Endodermal cell (in vitro differentiated cells): ENCODE data around the gene NF1. TPM values are rescaled to one million over a fixed set of nuclear protein-coding genes. Genes with fewer than 3 reads are reported as not detected.
"Not testable (repeated sequence)": the region's sequence is repeated elsewhere in the genome, so short reads cannot be mapped to it uniquely, and the experiment has no call there.

ENCODE experiments used
- DNase-seq: peaks from one replicate; pipeline ENCODE4 v3.0.0-alpha.2; 2017
- H3K27ac ChIP-seq: 2 replicates; pipeline ENCODE4 v1.5.1; 2013; ENCODE audit warnings: mild to moderate bottlenecking, low read depth, low read length, moderate library complexity
- H3K27me3 ChIP-seq: 2 replicates; pipeline ENCODE4 v1.6.1; 2013; ENCODE audit warnings: mild to moderate bottlenecking, low read length, moderate library complexity; ENCODE audit not compliant: insufficient read depth, control insufficient read depth, poor library complexity, severe bottlenecking
- H3K36me3 ChIP-seq: 2 replicates; pipeline ENCODE4 v1.7.0; 2013; ENCODE audit warnings: mild to moderate bottlenecking, low read length, moderate library complexity; ENCODE audit not compliant: control insufficient read depth, insufficient read depth
- H3K4me1 ChIP-seq: one replicate; pipeline ENCODE4 v1.7.0; 2013; ENCODE audit warnings: low read length; ENCODE audit not compliant: control insufficient read depth, insufficient read depth
- H3K4me3 ChIP-seq: 2 replicates; pipeline ENCODE4 v1.5.1; 2013; ENCODE audit warnings: mild to moderate bottlenecking, low read length, moderate library complexity
- H3K9ac ChIP-seq: 2 replicates; pipeline ENCODE4 v1.6.1; 2013; ENCODE audit warnings: mild to moderate bottlenecking, low read length, moderate library complexity; ENCODE audit not compliant: poor library complexity, severe bottlenecking; ENCODE audit errors: extremely low read depth
- H3K9me3 ChIP-seq: 2 replicates; pipeline ENCODE4 v1.6.1; 2013; ENCODE audit warnings: mild to moderate bottlenecking, low read length, moderate library complexity; ENCODE audit not compliant: control insufficient read depth
- H3K27ac Mint-ChIP-seq: 2 replicates; pipeline ENCODE4 v1.8.0; 2020; ENCODE audit warnings: mixed read lengths
- H3K27me3 Mint-ChIP-seq: 2 replicates; pipeline ENCODE4 v1.8.0; 2021; ENCODE audit warnings: mild to moderate bottlenecking, mixed read lengths; ENCODE audit not compliant: insufficient read depth
- H3K36me3 Mint-ChIP-seq: 2 replicates; pipeline ENCODE4 v1.8.0; 2020; ENCODE audit warnings: low read depth, mixed read lengths
- H3K4me1 Mint-ChIP-seq: 2 replicates; pipeline ENCODE4 v1.8.0; 2020; ENCODE audit warnings: mixed read lengths
- H3K4me3 Mint-ChIP-seq: 2 replicates; pipeline ENCODE4 v1.8.0; 2020; ENCODE audit warnings: mild to moderate bottlenecking, moderate library complexity, mixed read lengths
- H3K9me3 Mint-ChIP-seq: 2 replicates; pipeline ENCODE4 v1.8.0; 2020; ENCODE audit warnings: mild to moderate bottlenecking, mixed read lengths
- WGBS, 2 experiments: methylation state at CpG; one replicate each; pipeline versions ENCODE4 v1.1.5 to v1.1.7; 2013; ENCODE audit warnings: missing lambda C conversion rate in 2 of 2, mixed read lengths in 1 of 2; ENCODE audit not compliant: insufficient coverage in 1 of 2, insufficient read length in 1 of 2; 5-methylcytosine and 5-hydroxymethylcytosine counted together
- total RNA-seq, 2 donors: library from RNA; stranded (reverse); fragmentation: NEBNext Ultra II Directional in 1 of 2; extraction: Animal tissue kit (Norgen Biotek cat#: 25700) in 1 of 2; gene quantifications; 2 replicates in 1 of 2; 3 replicates in 1 of 2; pipeline ENCODE4 v1.2.1, GENCODE V29; 2021
- TF ChIP-seq, protein P1 (sequence below): fragments of 200-600 bp; sonication (generic); conservative IDR thresholded peaks from 2 replicates; pipeline ENCODE4 v1.5.0; 2021; ENCODE audit warnings: antibody characterized with exemption, mild to moderate bottlenecking

Gene NF1
- total RNA-seq, 2 donors from 2014 or later, result 61.9 to 69.3 TPM

DNA sequence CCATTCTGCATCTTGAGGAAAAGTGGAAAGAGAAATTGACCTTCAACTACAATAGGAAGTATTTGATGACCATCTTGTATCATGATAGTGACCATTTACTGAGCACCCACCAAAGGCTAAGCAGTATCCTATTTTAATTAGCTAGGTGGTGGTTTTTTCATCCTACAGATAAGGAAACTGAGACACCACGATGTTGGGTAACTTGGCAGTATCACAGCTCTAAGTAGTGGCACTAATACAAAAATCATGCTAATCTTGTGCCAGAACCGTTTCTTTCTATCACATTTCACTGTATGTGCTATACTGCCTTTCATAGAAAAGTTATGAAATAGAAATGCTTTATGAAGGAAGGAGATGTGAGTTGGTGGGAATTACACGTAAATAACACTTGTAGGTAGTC, 216.7 kb downstream of the NF1 start:
- Histone ChIP-seq H3K36me3 (peaks cover 10% of the 10 kb centered on the region), H3K9me3 (no peaks in the 10 kb centered on the region), H3K4me3 (no peak overlapping the region), H3K27ac (no peak overlapping the region), H3K4me1 (no peaks in the 10 kb centered on the region), H3K9ac (no peak overlapping the region), H3K27me3 (no peaks in the 10 kb centered on the region)
- H3K36me3 Mint-ChIP-seq, result peaks cover 2% of the 10 kb centered on the region
- no peak overlapping the region for H3K4me3 Mint-ChIP-seq
- no peak overlapping the region for H3K27ac Mint-ChIP-seq
- WGBS, 2 experiments, result 87 to 100% methylated on average over 2 to 3 of the region's 3 CpGs
- H3K9me3 Mint-ChIP-seq, result no peaks in the 10 kb centered on the region
- TF ChIP-seq, protein P1, sequence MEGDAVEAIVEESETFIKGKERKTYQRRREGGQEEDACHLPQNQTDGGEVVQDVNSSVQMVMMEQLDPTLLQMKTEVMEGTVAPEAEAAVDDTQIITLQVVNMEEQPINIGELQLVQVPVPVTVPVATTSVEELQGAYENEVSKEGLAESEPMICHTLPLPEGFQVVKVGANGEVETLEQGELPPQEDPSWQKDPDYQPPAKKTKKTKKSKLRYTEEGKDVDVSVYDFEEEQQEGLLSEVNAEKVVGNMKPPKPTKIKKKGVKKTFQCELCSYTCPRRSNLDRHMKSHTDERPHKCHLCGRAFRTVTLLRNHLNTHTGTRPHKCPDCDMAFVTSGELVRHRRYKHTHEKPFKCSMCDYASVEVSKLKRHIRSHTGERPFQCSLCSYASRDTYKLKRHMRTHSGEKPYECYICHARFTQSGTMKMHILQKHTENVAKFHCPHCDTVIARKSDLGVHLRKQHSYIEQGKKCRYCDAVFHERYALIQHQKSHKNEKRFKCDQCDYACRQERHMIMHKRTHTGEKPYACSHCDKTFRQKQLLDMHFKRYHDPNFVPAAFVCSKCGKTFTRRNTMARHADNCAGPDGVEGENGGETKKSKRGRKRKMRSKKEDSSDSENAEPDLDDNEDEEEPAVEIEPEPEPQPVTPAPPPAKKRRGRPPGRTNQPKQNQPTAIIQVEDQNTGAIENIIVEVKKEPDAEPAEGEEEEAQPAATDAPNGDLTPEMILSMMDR, result no peak
- H3K4me1 Mint-ChIP-seq, result no peaks in the 10 kb centered on the region
- no peak for DNase-seq
- H3K27me3 Mint-ChIP-seq, result no peaks in the 10 kb centered on the region

- DNase-seq, H3K27me3 Mint-ChIP-seq, H3K9me3 ChIP-seq, H3K9ac ChIP-seq, H3K4me3 ChIP-seq, H3K4me1 ChIP-seq, H3K4me1 Mint-ChIP-seq, H3K36me3 ChIP-seq, H3K9me3 Mint-ChIP-seq, H3K27me3 ChIP-seq, H3K27ac ChIP-seq, H3K4me3 Mint-ChIP-seq, H3K36me3 Mint-ChIP-seq, H3K27ac Mint-ChIP-seq: not testable (repeated sequence)
- WGBS, 2 experiments, result 97 to 100% methylated on average over 2 to 6 of the region's 7 CpGs
These were observed 217.4 kb downstream of the NF1 start for GRCh38 chr17:31312223-31312622.

GRCh38 chr17:31313982-31314781, 219.4 kb downstream of the NF1 start, which contains the start of gene EVI2B:
EVI2B (minus strand) TSS chr17:31314054; CDS start chr17:31305609, 8,445 bp downstream.
- H3K36me3 Mint-ChIP-seq, result peaks cover 2% of the 10 kb centered on the region
- DNase-seq, result no peak
- WGBS, 2 experiments, result 100% methylated on average over 2 of the region's 3 CpGs; no CpG with 5 or more reads in 1 of the 2 experiments
- Histone ChIP-seq H3K4me1 (no peaks in the 10 kb centered on the region), H3K9me3 (no peaks in the 10 kb centered on the region), H3K9ac (no peak within 1 kb of the TSS), H3K27ac (no peak within 1 kb of the TSS), H3K4me3 (no peak within 1 kb of the TSS), H3K27me3 (no peaks in the 10 kb centered on the region), H3K36me3 (peaks cover 4% of the 10 kb centered on the region)
- no peak within 1 kb of the TSS for H3K27ac Mint-ChIP-seq
- no peaks in the 10 kb centered on the region for H3K27me3 Mint-ChIP-seq
- H3K4me3 Mint-ChIP-seq, result no peak within 1 kb of the TSS
- TF ChIP-seq, protein P1, result no peak
- H3K4me1 Mint-ChIP-seq, result peaks cover 3% of the 10 kb centered on the region
- H3K9me3 Mint-ChIP-seq, result no peaks in the 10 kb centered on the region
